ENCODE measurements around the gene BLVRA. TPM values are rescaled to one million over a fixed set of nuclear protein-coding genes. Genes with fewer than 3 reads are reported as not detected.

The BLVRA gene
- total and polyA plus RNA-seq, 7 experiments from 2014 or later = 11.2 to 41.2 (median 28.2) TPM

DNA sequence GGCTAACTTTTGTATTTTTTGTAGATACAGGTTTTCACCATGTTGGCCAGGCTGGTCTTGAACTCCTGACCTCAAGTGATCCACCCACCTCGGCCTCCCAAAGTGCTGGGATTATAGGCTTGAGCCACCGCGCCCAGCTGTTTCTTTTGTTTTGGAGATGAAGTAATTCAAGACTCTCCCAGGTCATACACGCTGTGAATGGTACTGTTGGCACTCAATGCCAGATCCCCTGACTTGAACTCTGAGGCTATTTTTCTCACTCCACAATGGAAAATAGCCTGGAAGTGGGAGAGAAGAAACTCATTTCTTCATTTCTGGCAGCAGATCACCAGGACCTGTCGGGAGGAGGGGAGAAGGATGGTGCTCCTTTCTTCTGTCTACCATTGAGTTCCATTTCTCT, 32.4 kb downstream of the BLVRA start:
- Histone ChIP-seq H3K27me3 (ENCODE audit: control insufficient read depth in 2 of 2, insufficient read depth in 2 of 2, low read length in 2 of 2) (no peaks in the 10 kb centered on the region), H3K27ac (ENCODE audit: low read depth, low read length) (no peak overlapping the region), H3K9me3 (ENCODE audit: control insufficient read depth in 2 of 3, low read length in 3 of 3) (no peaks in the 10 kb centered on the region), H3K4me1 (ENCODE audit: control insufficient read depth in 2 of 2, insufficient read depth in 2 of 2, low read length in 2 of 2) (no peaks in the 10 kb centered on the region), H3K36me3 (ENCODE audit: control insufficient read depth in 2 of 3, insufficient read depth in 3 of 3, low read length in 3 of 3) (peaks cover 0 to 29% (median 15%) of the 10 kb centered on the region in 3 experiments), H3K4me3 (ENCODE audit: low read length) (no peak overlapping the region)
- intact Hi-C loops (cut with micrococcal nuclease) = no loop called here
- CTCF ChIA-PET = no interaction called here
- H3K4me3 Mint-ChIP-seq = no peak overlapping the region
- no peak for ATAC-seq
- H3K4me1 Mint-ChIP-seq = peaks cover 0 to 5% (median 0%) of the 10 kb centered on the region in 7 donors
- no peak for DNase-seq
- H3K27ac Mint-ChIP-seq = no peak overlapping the region
- H3K27me3 Mint-ChIP-seq = no peaks in the 10 kb centered on the region
- POLR2A ChIA-PET = no interaction called here
- peaks cover 13 to 50% (median 23%) of the 10 kb centered on the region in 5 donors for H3K36me3 Mint-ChIP-seq
- H3K9me3 Mint-ChIP-seq = no peaks in the 10 kb centered on the region

DNA sequence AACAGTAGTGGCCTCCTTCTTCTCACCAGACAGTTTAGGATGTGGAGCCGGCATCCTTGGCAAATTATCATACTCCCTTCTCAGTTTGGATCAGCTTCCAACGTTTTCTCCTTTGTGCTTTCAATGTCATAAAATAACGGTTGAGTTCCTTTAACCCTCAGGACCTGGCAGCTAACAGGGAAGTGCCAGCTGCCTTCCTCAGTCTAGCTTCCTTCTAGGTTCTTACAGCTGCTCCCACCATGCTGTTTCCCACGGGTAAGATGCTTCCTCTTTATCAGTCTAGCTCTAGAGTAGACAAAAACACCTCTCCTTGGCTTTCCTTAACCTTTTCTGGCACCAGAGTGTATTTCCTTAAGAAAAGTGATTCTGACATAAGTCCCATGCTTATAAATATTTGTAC, 33.2 kb downstream of the BLVRA start:
- Histone ChIP-seq H3K27me3 (ENCODE audit: control insufficient read depth in 2 of 2, insufficient read depth in 2 of 2, low read length in 2 of 2) (no peaks in the 10 kb centered on the region), H3K4me3 (ENCODE audit: low read length) (no peak overlapping the region), H3K27ac (ENCODE audit: low read depth, low read length) (no peak overlapping the region), H3K4me1 (ENCODE audit: control insufficient read depth in 2 of 2, insufficient read depth in 2 of 2, low read length in 2 of 2) (no peaks in the 10 kb centered on the region), H3K36me3 (ENCODE audit: control insufficient read depth in 2 of 3, insufficient read depth in 3 of 3, low read length in 3 of 3) (peaks cover 0 to 29% (median 15%) of the 10 kb centered on the region in 3 experiments), H3K9me3 (ENCODE audit: control insufficient read depth in 2 of 3, low read length in 3 of 3) (no peaks in the 10 kb centered on the region)
- peak; percentile 61 for ATAC-seq
- DNase-seq = no peak
- H3K9me3 Mint-ChIP-seq = no peaks in the 10 kb centered on the region
- POLR2A ChIA-PET = no interaction called here
- peaks cover 13 to 46% (median 23%) of the 10 kb centered on the region in 5 donors for H3K36me3 Mint-ChIP-seq
- no peak overlapping the region for H3K4me3 Mint-ChIP-seq
- H3K27me3 Mint-ChIP-seq = no peaks in the 10 kb centered on the region
- H3K4me1 Mint-ChIP-seq = peaks cover 0 to 5% (median 0%) of the 10 kb centered on the region in 7 donors
- intact Hi-C loops (cut with micrococcal nuclease) = no loop called here
- CTCF ChIA-PET = interaction anchor here (0.6 kb wide), 1 partner anchor 37 kb away, joined by 4 read pairs; no protein-coding TSS in a partner anchor
- peak overlapping the region in 1 of 9 donors; percentile 7 for H3K27ac Mint-ChIP-seq

DNA sequence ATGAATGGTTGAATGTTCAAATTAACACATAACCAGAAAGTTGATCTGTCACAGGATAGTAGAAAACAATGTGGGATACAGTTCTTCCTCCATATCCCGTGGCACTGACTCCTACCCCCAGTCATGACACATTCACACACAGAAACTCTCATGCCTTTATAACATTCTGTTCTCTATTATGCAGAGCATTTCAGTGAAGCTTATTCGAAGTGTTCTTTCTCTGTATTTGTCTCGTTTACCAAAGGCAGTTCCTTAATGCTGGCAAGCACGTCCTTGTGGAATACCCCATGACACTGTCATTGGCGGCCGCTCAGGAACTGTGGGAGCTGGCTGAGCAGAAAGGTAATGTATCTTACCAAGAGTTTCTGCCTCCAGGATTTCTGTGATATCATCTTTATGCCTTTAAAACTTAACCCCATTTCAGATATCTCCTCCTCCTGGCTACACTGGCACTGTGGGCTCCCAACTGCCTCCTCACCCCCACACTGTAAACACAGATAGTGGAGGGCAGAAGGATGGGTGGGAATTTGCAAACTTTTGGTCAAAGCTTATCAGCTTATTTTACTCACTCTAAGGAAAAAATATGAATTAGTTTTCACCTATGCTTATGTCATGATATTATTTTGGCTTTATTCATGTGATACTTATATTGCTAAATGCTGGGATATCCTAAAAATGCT, 34.1 kb downstream of the BLVRA start:
- CTCF ChIA-PET = no interaction called here
- DNase-seq (no peak), ATAC-seq (no peak)
- H3K27me3 Mint-ChIP-seq = no peaks in the 10 kb centered on the region
- Histone ChIP-seq H3K4me3 (ENCODE audit: low read length) (no peak overlapping the region), H3K4me1 (ENCODE audit: control insufficient read depth in 2 of 2, insufficient read depth in 2 of 2, low read length in 2 of 2) (no peaks in the 10 kb centered on the region), H3K27me3 (ENCODE audit: control insufficient read depth in 2 of 2, insufficient read depth in 2 of 2, low read length in 2 of 2) (no peaks in the 10 kb centered on the region), H3K9me3 (ENCODE audit: control insufficient read depth in 2 of 3, low read length in 3 of 3) (no peaks in the 10 kb centered on the region), H3K36me3 (ENCODE audit: control insufficient read depth in 2 of 3, insufficient read depth in 3 of 3, low read length in 3 of 3) (peaks cover 0 to 28% (median 15%) of the 10 kb centered on the region in 3 experiments), H3K27ac (ENCODE audit: low read depth, low read length) (no peak overlapping the region)
- intact Hi-C loops (cut with micrococcal nuclease) = no loop called here
- no peaks in the 10 kb centered on the region for H3K9me3 Mint-ChIP-seq
- no peak overlapping the region for H3K27ac Mint-ChIP-seq
- POLR2A ChIA-PET = no interaction called here
- H3K4me1 Mint-ChIP-seq = peaks cover 0 to 5% (median 0%) of the 10 kb centered on the region in 7 donors
- no peak overlapping the region for H3K4me3 Mint-ChIP-seq
- H3K36me3 Mint-ChIP-seq = peaks cover 13 to 43% (median 23%) of the 10 kb centered on the region in 5 donors

DNA sequence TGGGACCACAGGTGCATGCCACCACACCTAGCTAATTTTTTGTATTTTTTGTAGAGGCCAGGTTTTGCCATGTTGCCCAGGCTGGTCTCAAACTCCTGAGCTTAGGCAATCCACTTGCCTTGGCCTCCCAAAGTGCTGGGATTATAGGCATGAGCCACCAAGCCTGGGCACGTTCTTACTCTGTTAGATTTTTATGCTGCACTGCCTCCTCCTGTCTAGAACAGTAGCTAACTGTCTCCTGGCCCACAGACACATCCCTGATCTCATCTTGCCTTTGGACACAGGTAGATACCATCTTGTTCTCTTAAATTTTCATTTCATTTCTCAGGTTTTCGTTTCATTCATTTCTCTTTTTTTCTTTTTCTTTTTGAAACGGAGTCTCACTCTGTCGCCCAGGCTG, 41.1 kb downstream of the BLVRA start:
- no peaks in the 10 kb centered on the region for H3K9me3 ChIP-seq (ENCODE audit: control insufficient read depth in 2 of 3, low read length in 3 of 3)
- intact Hi-C loops (cut with micrococcal nuclease) = loop anchor here in 1 of 2 donors (5.0 kb wide), 1 partner anchor 857 kb away; no protein-coding TSS in a partner anchor
- no peak overlapping the region for H3K4me3 ChIP-seq (ENCODE audit: low read length)
- H3K4me1 ChIP-seq (ENCODE audit: control insufficient read depth in 2 of 2, insufficient read depth in 2 of 2, low read length in 2 of 2) = no peaks in the 10 kb centered on the region
- H3K36me3 ChIP-seq (ENCODE audit: control insufficient read depth in 2 of 3, insufficient read depth in 3 of 3, low read length in 3 of 3) = peaks cover 0 to 17% (median 3%) of the 10 kb centered on the region in 3 experiments
- peak overlapping the region in 1 of 9 donors; percentile 65 for H3K27ac Mint-ChIP-seq
- H3K9me3 Mint-ChIP-seq = no peaks in the 10 kb centered on the region
- no peak for DNase-seq
- ChIA-PET POLR2A (interaction anchor here (1.5 kb wide), 1 partner anchor 41 kb away, joined by 4 read pairs; the partner anchor contains the start of gene BLVRA), CTCF (interaction anchor here (0.8 to 0.9 kb wide), 2 partner anchors 217 to 218 kb away, joined by 3 to 5 read pairs; partner anchors contain the start of gene STK17A)
- H3K4me1 Mint-ChIP-seq = no peaks in the 10 kb centered on the region
- no peaks in the 10 kb centered on the region for H3K27me3 ChIP-seq (ENCODE audit: control insufficient read depth in 2 of 2, insufficient read depth in 2 of 2, low read length in 2 of 2)
- no peak overlapping the region for H3K4me3 Mint-ChIP-seq
- ATAC-seq = no peak
- peaks cover 5 to 30% (median 8%) of the 10 kb centered on the region in 5 donors for H3K36me3 Mint-ChIP-seq
- H3K27me3 Mint-ChIP-seq = no peaks in the 10 kb centered on the region
- no peak overlapping the region for H3K27ac ChIP-seq (ENCODE audit: low read depth, low read length)

DNA sequence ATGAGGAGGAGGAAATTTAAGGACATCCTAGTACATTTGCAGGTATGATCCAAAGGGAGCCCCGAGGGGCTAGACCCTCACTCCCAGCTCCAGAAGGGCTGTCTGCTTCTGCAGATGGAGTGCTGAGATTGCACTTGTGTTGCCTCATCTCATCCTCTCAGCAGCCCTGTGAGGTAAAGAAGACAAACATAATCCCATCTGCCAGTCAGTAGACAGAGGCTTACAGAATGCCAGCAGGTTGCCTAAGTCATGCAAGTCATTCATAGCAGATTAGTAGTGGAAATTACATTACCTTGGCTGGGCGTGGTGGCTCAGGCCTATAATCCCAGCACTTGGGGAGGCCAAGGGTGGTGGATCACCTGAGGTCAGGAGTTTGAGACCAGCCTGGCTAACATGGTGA, 45.4 kb downstream of the BLVRA start:
- Mint-ChIP-seq H3K36me3 (peaks cover 14 to 54% (median 27%) of the 10 kb centered on the region in 5 donors), H3K27me3 (no peaks in the 10 kb centered on the region), H3K27ac (peak overlapping the region in 2 of 9 donors; percentile 40 to 42), H3K9me3 (no peaks in the 10 kb centered on the region), H3K4me1 (peaks cover 0 to 6% (median 0%) of the 10 kb centered on the region in 7 donors), H3K4me3 (no peak overlapping the region)
- no peak overlapping the region for H3K4me3 ChIP-seq (ENCODE audit: low read length)
- ATAC-seq (no peak), DNase-seq (no peak)
- H3K27ac ChIP-seq (ENCODE audit: low read depth, low read length) = no peak overlapping the region
- H3K4me1 ChIP-seq (ENCODE audit: control insufficient read depth in 2 of 2, insufficient read depth in 2 of 2, low read length in 2 of 2) = peaks cover 0 to 8% of the 10 kb centered on the region in 2 donors
- H3K36me3 ChIP-seq (ENCODE audit: control insufficient read depth in 2 of 3, insufficient read depth in 3 of 3, low read length in 3 of 3) = peaks cover 0 to 39% (median 4%) of the 10 kb centered on the region in 3 experiments
- ChIA-PET CTCF (no interaction called here), POLR2A (no interaction called here)
- intact Hi-C loops (cut with micrococcal nuclease) = no loop called here
- no peaks in the 10 kb centered on the region for H3K9me3 ChIP-seq (ENCODE audit: control insufficient read depth in 2 of 3, low read length in 3 of 3)
- H3K27me3 ChIP-seq (ENCODE audit: control insufficient read depth in 2 of 2, insufficient read depth in 2 of 2, low read length in 2 of 2) = no peaks in the 10 kb centered on the region

DNA sequence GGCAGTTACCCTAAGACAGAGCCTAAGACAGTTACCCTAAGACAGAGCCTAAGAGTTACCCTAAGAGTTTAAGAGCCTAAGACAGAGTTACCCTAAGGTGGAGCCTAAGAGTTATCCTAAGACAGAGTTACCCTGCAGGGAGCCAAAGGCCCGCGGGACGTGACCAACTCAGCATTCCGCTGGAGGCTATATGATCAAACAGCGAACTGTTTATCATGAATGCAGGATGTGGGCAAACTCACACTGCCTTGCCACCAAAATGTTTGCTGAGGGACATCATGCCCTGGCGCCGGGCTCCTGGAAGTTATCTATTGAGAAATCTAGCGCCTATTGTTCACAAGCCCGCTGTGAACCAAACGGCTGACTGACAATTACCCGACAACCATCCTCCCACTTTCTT, 49.9 kb downstream of the BLVRA start:
- Histone ChIP-seq H3K4me1 (ENCODE audit: control insufficient read depth in 2 of 2, insufficient read depth in 2 of 2, low read length in 2 of 2) (peaks cover 0 to 9% of the 10 kb centered on the region in 2 donors), H3K36me3 (ENCODE audit: control insufficient read depth in 2 of 3, insufficient read depth in 3 of 3, low read length in 3 of 3) (peaks cover 0 to 28% (median 4%) of the 10 kb centered on the region in 3 experiments), H3K4me3 (ENCODE audit: low read length) (no peak overlapping the region), H3K9me3 (ENCODE audit: control insufficient read depth in 2 of 3, low read length in 3 of 3) (no peaks in the 10 kb centered on the region), H3K27me3 (ENCODE audit: control insufficient read depth in 2 of 2, insufficient read depth in 2 of 2, low read length in 2 of 2) (no peaks in the 10 kb centered on the region), H3K27ac (ENCODE audit: low read depth, low read length) (no peak overlapping the region)
- peaks cover under 1 to 9% (median 5%) of the 10 kb centered on the region in 5 donors for H3K27me3 Mint-ChIP-seq
- intact Hi-C loops (cut with micrococcal nuclease) = no loop called here
- peaks cover 14 to 41% (median 26%) of the 10 kb centered on the region in 5 donors for H3K36me3 Mint-ChIP-seq
- peaks cover 0 to 9% (median 3%) of the 10 kb centered on the region in 11 donors for H3K9me3 Mint-ChIP-seq
- H3K4me3 Mint-ChIP-seq = peak overlapping the region in 2 of 10 donors; percentile 10 to 43
- CTCF ChIA-PET = no interaction called here
- ATAC-seq (peak; percentile 41), DNase-seq (no peak)
- H3K27ac Mint-ChIP-seq = peak overlapping the region in 2 of 9 donors; percentile 38
- POLR2A ChIA-PET = no interaction called here
- H3K4me1 Mint-ChIP-seq = peaks cover 0 to 6% (median 0%) of the 10 kb centered on the region in 7 donors
